Measurements from ENCODE around the gene MFAP3. TPM values are rescaled to one million over a fixed set of nuclear protein-coding genes. Genes with fewer than 3 reads are reported as not detected.

MFAP3 gene
- total and polyA plus RNA-seq, 2 donors (not counting 3 experiments of a cell fraction or from before 2014, with no cell fraction given) = 19.5 to 35.3 TPM

GRCh38 chr5:154025951-154026350 is 12.8 kb upstream of the MFAP3 start:
- no peak overlapping the region for H3K4me2 ChIP-seq (ENCODE audit: insufficient read depth, low read length)
- H3K9me3 ChIP-seq (replicated peaks; ENCODE audit: control insufficient read depth, insufficient read depth, low read length) = no peaks in the 10 kb centered on the region
- no peak overlapping the region for H2AFZ ChIP-seq (ENCODE audit: low read depth, low read length)
- no peaks in the 10 kb centered on the region for H4K20me1 ChIP-seq (replicated peaks; ENCODE audit: control insufficient read depth, extremely low read depth, insufficient read depth, low read length)
- no peaks in the 10 kb centered on the region for H3K9me1 ChIP-seq (replicated peaks; ENCODE audit: control insufficient read depth, extremely low read depth, insufficient read depth, low read length)
- TF ChIP-seq FOS (IDR thresholded peaks at IDR 0.05; ENCODE audit: borderline replicate concordance, insufficient read depth, low read length) = no peak
- TF ChIP-seq POLR2A (IDR thresholded peaks at IDR 0.05; ENCODE audit: low read depth, low read length) = no peak
- TF ChIP-seq CTCF (IDR thresholded peaks at IDR 0.05; ENCODE audit: extremely low read depth in 1 of 2, insufficient read depth in 1 of 2, low read depth in 1 of 2, low read length in 2 of 2) = no peak
- TF ChIP-seq GATA2 (IDR thresholded peaks at IDR 0.05; ENCODE audit: insufficient read depth, insufficient read length, low read depth, low read length) = no peak
- no peak for TF ChIP-seq JUN (IDR thresholded peaks at IDR 0.05; ENCODE audit: borderline replicate concordance, insufficient read depth, insufficient read length, low read depth)
- TF ChIP-seq EZH2 (IDR thresholded peaks at IDR 0.05; ENCODE audit: borderline replicate concordance, low read depth, low read length, severe bottlenecking) = no peak
- TF ChIP-seq POLR2AphosphoS5 (IDR thresholded peaks at IDR 0.05; ENCODE audit: insufficient read depth, low read depth, low read length) = no peak
- intact Hi-C loops (cut with micrococcal nuclease) (no loop called here), dilution Hi-C loops (cut with MboI; ENCODE audit: extremely low pct_ligation_motif_present, low sequenced_read_pairs) (no loop called here)
- DNase-seq (ENCODE audit: low read depth, low spot score) (no peak), FAIRE-seq (no peak)
- no peak overlapping the region for H3K4me3 ChIP-seq (replicated peaks in 1 of 3; ENCODE audit: insufficient read depth in 1 of 3, low read depth in 1 of 3, low read length in 3 of 3)
- H3K27ac ChIP-seq (ENCODE audit: insufficient read depth, low read depth, low read length) = no peak overlapping the region
- no peaks in the 10 kb centered on the region for H3K4me1 ChIP-seq (ENCODE audit: control insufficient read depth, extremely low read depth, insufficient read depth, low read length)
- H3K27me3 ChIP-seq (ENCODE audit: control insufficient read depth in 2 of 2, insufficient read depth in 2 of 2, low read length in 2 of 2) = no peaks in the 10 kb centered on the region
- ChIA-PET POLR2A (no interaction called here), CTCF (interaction anchor here (0.6 to 1.2 kb wide), 2 partner anchors 10 to 530 kb away, joined by 3 read pairs; no protein-coding TSS in a partner anchor)
- no TSS peak for BruUV-seq (replicated peaks)
- H3K36me3 ChIP-seq (ENCODE audit: control insufficient read depth in 2 of 2, extremely low read depth in 1 of 2, insufficient read depth in 2 of 2, low read length in 2 of 2) = peaks cover 3 to 10% of the 10 kb centered on the region in 2 experiments
- H3K79me2 ChIP-seq (ENCODE audit: control insufficient read depth, insufficient read depth, low read length) = no peaks in the 10 kb centered on the region
- no peak overlapping the region for H3K9ac ChIP-seq (replicated peaks; ENCODE audit: extremely low read depth, insufficient read depth, low read length)
